Astrocyte of the hippocampus (primary cell): ENCODE data around the gene MYO1D.
A peak's percentile ranks its signal among the peaks of the same experiment; 100 is the strongest.

Experiments used
- DNase-seq: peaks from one replicate; pipeline ENCODE4 v3.0.0; 2011; ENCODE audit warnings: low read depth, low spot score

MYO1D gene

GRCh38 chr17:32625971-32626370, 251.0 kb downstream of the MYO1D start:
- no peak for DNase-seq

- no peak for DNase-seq
Observed at GRCh38 chr17:32623196-32623595, 253.7 kb downstream of the MYO1D start.

GRCh38 chr17:32622540-32622939, 254.4 kb downstream of the MYO1D start:
- no peak for DNase-seq

- no peak for DNase-seq
Observed at GRCh38 chr17:32621612-32622312, 255.2 kb downstream of the MYO1D start.

GRCh38 chr17:32615326-32615725, 261.6 kb downstream of the MYO1D start:
- no peak for DNase-seq

GRCh38 chr17:32610943-32611342, 266.0 kb downstream of the MYO1D start:
- DNase-seq: no peak

GRCh38 chr17:32609884-32610650, 266.9 kb downstream of the MYO1D start:
- DNase-seq: no peak

- DNase-seq: peak; percentile 71
Observed at GRCh38 chr17:32609085-32609484, 267.8 kb downstream of the MYO1D start.

- DNase-seq: no peak
Observed at GRCh38 chr17:32608267-32608666, 268.7 kb downstream of the MYO1D start.

- DNase-seq: no peak
Observed at GRCh38 chr17:32604966-32605365, 272.0 kb downstream of the MYO1D start.

GRCh38 chr17:32602396-32602795, 274.5 kb downstream of the MYO1D start:
- no peak for DNase-seq

- no peak for DNase-seq
Observed at GRCh38 chr17:32601866-32602265, 275.1 kb downstream of the MYO1D start.

GRCh38 chr17:32596628-32597027, 280.3 kb downstream of the MYO1D start:
- peak; percentile 10 for DNase-seq

- DNase-seq: no peak
Observed at GRCh38 chr17:32596206-32596605, 280.7 kb downstream of the MYO1D start.

- no peak for DNase-seq
Observed at GRCh38 chr17:32593003-32593402, 283.9 kb downstream of the MYO1D start.

- no peak for DNase-seq
Observed at GRCh38 chr17:32591405-32591804, 285.5 kb downstream of the MYO1D start.

- DNase-seq: no peak
Observed at GRCh38 chr17:32590974-32591373, 285.9 kb downstream of the MYO1D start.

GRCh38 chr17:32588982-32589381, 287.9 kb downstream of the MYO1D start:
- no peak for DNase-seq

GRCh38 chr17:32588135-32588534, 288.8 kb downstream of the MYO1D start:
- DNase-seq: no peak

GRCh38 chr17:32586666-32587065, 290.3 kb downstream of the MYO1D start:
- DNase-seq: no peak

- no peak for DNase-seq
Observed at GRCh38 chr17:32584792-32585191, 292.1 kb downstream of the MYO1D start.

- DNase-seq: no peak
Observed at GRCh38 chr17:32583053-32583452, 293.9 kb downstream of the MYO1D start.

- no peak for DNase-seq
Observed at GRCh38 chr17:32575852-32576251, 301.1 kb downstream of the MYO1D start.
